ENCODE data around the gene GALK2. TPM values are rescaled to one million over a fixed set of nuclear protein-coding genes. Genes with fewer than 3 reads are reported as not detected.

Gene GALK2
- total and polyA plus RNA-seq, 7 donors, result 21.6 to 61.1 (median 33.1) TPM

GRCh38 chr15:49279521-49280456 lies 109.7 kb downstream of the GALK2 start:
- Histone ChIP-seq H3K36me3 (peaks cover 0 to 20% (median 0%) of the 10 kb centered on the region in 4 donors), H3K4me3 (no peak overlapping the region), H3K4me1 (no peaks in the 10 kb centered on the region), H3K9me3 (no peaks in the 10 kb centered on the region), H3K27me3 (no peaks in the 10 kb centered on the region), H3K27ac (no peak overlapping the region)
- DNase-seq, result no peak
- intact Hi-C loops (cut with DNase I), result no loop called here
- TF ChIP-seq, protein P1, sequence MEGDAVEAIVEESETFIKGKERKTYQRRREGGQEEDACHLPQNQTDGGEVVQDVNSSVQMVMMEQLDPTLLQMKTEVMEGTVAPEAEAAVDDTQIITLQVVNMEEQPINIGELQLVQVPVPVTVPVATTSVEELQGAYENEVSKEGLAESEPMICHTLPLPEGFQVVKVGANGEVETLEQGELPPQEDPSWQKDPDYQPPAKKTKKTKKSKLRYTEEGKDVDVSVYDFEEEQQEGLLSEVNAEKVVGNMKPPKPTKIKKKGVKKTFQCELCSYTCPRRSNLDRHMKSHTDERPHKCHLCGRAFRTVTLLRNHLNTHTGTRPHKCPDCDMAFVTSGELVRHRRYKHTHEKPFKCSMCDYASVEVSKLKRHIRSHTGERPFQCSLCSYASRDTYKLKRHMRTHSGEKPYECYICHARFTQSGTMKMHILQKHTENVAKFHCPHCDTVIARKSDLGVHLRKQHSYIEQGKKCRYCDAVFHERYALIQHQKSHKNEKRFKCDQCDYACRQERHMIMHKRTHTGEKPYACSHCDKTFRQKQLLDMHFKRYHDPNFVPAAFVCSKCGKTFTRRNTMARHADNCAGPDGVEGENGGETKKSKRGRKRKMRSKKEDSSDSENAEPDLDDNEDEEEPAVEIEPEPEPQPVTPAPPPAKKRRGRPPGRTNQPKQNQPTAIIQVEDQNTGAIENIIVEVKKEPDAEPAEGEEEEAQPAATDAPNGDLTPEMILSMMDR (IDR thresholded peaks at IDR 0.05), result no peak
- no peak for TF ChIP-seq EP300 (IDR thresholded peaks at IDR 0.05)
- TF ChIP-seq POLR2AphosphoS5 (IDR thresholded peaks at IDR 0.05), result no peak
- no peak for TF ChIP-seq POLR2A (IDR thresholded peaks at IDR 0.05)
- WGBS, 2 donors, result 95% methylated on average over 4 of the region's 4 CpGs

DNA sequence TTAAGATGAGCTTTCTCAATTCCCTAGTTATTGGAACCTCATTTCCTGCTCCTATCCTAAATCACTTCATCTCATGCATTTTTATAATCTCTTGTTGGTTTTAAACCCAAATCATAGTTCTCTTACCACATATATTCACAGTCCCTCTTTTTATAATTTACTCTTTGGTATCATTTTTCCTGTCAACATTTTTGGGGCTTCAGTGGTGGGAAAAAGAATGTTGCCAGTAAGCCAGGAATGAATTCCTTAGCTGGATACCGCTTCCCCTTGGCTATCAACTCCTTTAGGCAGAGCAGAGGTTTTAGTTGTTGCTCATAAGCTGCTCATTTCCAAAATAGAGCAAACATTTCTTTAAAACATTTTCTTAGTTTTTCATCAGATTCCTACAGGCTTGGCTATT lies 112.3 kb downstream of the GALK2 start:
- H3K27me3 ChIP-seq, result no peaks in the 10 kb centered on the region
- no peak for TF ChIP-seq POLR2AphosphoS5 (IDR thresholded peaks at IDR 0.05)
- TF ChIP-seq, protein P1 (IDR thresholded peaks at IDR 0.05), result no peak
- TF ChIP-seq EP300 (IDR thresholded peaks at IDR 0.05), result no peak
- no peak for TF ChIP-seq POLR2A (IDR thresholded peaks at IDR 0.05)
- peaks cover 0 to 34% (median 2%) of the 10 kb centered on the region in 4 donors for H3K36me3 ChIP-seq
- intact Hi-C loops (cut with DNase I), result no loop called here
- H3K9me3 ChIP-seq, result no peaks in the 10 kb centered on the region
- 88 to 96% methylated on average over 1 of the region's 1 CpG for WGBS, 2 donors
- H3K4me3 ChIP-seq, result no peak overlapping the region
- H3K4me1 ChIP-seq, result no peaks in the 10 kb centered on the region
- no peak overlapping the region for H3K27ac ChIP-seq
- no peak for DNase-seq

DNA sequence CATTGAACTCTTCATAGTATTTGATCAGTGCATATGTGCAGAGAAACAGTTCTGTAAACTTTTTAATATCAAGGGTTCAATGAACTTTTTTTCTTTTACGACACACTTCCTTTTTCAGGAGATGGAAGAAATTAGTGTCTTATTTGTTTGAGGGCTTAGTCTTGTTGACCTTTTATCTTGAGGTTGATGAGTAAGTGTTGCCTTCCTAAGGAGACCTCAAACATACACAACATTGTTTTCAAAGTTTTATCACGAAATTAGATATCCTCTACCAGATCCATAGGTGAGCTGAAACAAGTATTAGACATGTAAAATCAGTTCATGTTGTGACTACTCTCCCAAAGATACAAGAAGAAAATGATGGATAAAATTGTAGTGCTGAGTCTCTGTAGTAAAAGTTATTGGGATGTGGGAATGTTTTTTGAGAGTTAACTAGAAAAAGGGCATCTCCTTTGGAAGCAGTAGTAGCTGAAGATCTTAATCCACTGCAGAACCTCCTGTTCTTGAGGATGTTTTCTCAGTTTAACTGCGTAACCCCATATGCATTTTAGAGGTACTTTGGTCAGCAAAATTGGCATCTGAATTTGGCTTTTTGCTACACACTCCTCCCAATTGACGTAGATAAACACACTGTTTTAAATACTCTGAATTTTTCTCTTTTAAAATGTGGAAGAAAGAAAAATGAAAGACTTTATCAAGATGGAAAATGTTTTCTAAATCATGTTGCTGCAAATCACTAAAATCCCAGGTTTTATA lies 116.8 kb downstream of the GALK2 start:
- no peak for TF ChIP-seq POLR2AphosphoS5 (IDR thresholded peaks at IDR 0.05)
- TF ChIP-seq POLR2A (IDR thresholded peaks at IDR 0.05), result no peak
- no peak for TF ChIP-seq EP300 (IDR thresholded peaks at IDR 0.05)
- TF ChIP-seq, protein P1 (IDR thresholded peaks at IDR 0.05), result no peak
- no peak for DNase-seq
- intact Hi-C loops (cut with DNase I), result no loop called here
- Histone ChIP-seq H3K4me1 (no peaks in the 10 kb centered on the region), H3K4me3 (no peak overlapping the region), H3K36me3 (peaks cover 0 to 39% (median 2%) of the 10 kb centered on the region in 4 donors), H3K9me3 (no peaks in the 10 kb centered on the region), H3K27ac (no peak overlapping the region), H3K27me3 (no peaks in the 10 kb centered on the region)
- 81 to 82% methylated on average over 4 of the region's 4 CpGs for WGBS, 2 donors

DNA sequence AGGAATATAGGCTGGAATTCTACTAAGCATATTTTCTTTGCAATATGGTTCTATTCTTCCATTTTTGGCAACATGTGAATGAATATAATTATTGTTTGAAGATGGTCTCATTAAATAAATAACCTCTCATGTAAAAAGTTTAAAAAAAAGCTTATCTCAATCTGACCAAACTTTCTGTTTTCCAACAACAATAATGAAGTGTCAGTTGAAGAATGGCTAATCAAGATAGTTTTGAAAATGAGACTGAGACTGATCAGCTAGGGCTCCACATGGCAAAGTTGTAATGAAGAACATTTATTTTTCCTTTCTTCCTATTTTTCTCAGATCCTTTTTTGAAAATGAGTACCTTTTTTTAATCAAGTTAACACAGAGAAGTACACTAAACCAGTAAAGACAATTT lies 117.4 kb downstream of the GALK2 start:
- intact Hi-C loops (cut with DNase I), result no loop called here
- H3K9me3 ChIP-seq, result no peaks in the 10 kb centered on the region

More for the DNA sequence above, 117.4 kb downstream of the GALK2 start:
- peaks cover 0 to 41% (median 4%) of the 10 kb centered on the region in 4 donors for H3K36me3 ChIP-seq
- no peaks in the 10 kb centered on the region for H3K27me3 ChIP-seq
- H3K4me1 ChIP-seq, result no peaks in the 10 kb centered on the region
- DNase-seq, result no peak
- TF ChIP-seq POLR2A (IDR thresholded peaks at IDR 0.05) (no peak), EP300 (IDR thresholded peaks at IDR 0.05) (no peak), POLR2AphosphoS5 (IDR thresholded peaks at IDR 0.05) (no peak)
- TF ChIP-seq, protein P1 (IDR thresholded peaks at IDR 0.05), result no peak
- no peak overlapping the region for H3K4me3 ChIP-seq
- H3K27ac ChIP-seq, result no peak overlapping the region

Measured in sigmoid colon (tissue), 7 donors.